Spinal cord (tissue), 10 donors: ENCODE data around the gene MAP2K6. TPM values are rescaled to one million over a fixed set of nuclear protein-coding genes. Genes with fewer than 3 reads are reported as not detected.
"Not testable (repeated sequence)": the region's sequence is repeated elsewhere in the genome, so short reads cannot be mapped to it uniquely, and the experiment has no call there.

Experiments
- DNase-seq, 6 donors: peaks; one replicate each; pipeline versions ENCODE4 v3.0.0 to v3.0.0-alpha.2; 2013 to 2015; ENCODE audit warnings: low spot score in 6 of 6, low read depth in 4 of 6
- H3K27ac ChIP-seq: one replicate; pipeline ENCODE4 v1.5.1; 2013; ENCODE audit warnings: low read depth, low read length, control low read depth
- H3K27me3 ChIP-seq: one replicate; pipeline ENCODE4 v1.6.1; 2013; ENCODE audit warnings: low read length; ENCODE audit not compliant: control insufficient read depth, insufficient read depth
- H3K36me3 ChIP-seq: one replicate; pipeline ENCODE4 v1.6.1; 2013; ENCODE audit warnings: low read length; ENCODE audit not compliant: control insufficient read depth, insufficient read depth
- H3K4me1 ChIP-seq: one replicate; pipeline ENCODE4 v1.6.1; 2013; ENCODE audit warnings: low read length; ENCODE audit not compliant: control insufficient read depth, insufficient read depth
- H3K4me3 ChIP-seq: one replicate; pipeline ENCODE4 v1.5.1; 2013; ENCODE audit warnings: low read depth, low read length, control low read depth
- H3K9me3 ChIP-seq: one replicate; pipeline ENCODE4 v1.6.1; 2013; ENCODE audit warnings: low read length; ENCODE audit not compliant: control insufficient read depth, insufficient read depth
- WGBS: methylation state at CpG from one replicate; pipeline ENCODE4 v1.1.5; 2013; ENCODE audit warnings: missing lambda C conversion rate; ENCODE audit not compliant: insufficient coverage; 5-methylcytosine and 5-hydroxymethylcytosine counted together
- polyA plus RNA-seq, 2 donors: library from polyadenylated mRNA; unstranded; fragments of 120-200 nt; gene quantifications; one replicate each; pipeline ENCODE4 v1.2.1, GENCODE V29; 2013; ENCODE audit not compliant: insufficient read length in 2 of 2
- total RNA-seq, 2 donors: library from RNA; depleted of rRNA in 1 of 2; stranded (reverse); fragments of 120-200 nt in 1 of 2; fragments of >200 nt in 1 of 2; gene quantifications; one replicate each; pipeline versions ENCODE4 v1.2.3 to v1.2.4, GENCODE V29; 2013 to 2014
- donor health status: healthy.

MAP2K6 gene
- total and polyA plus RNA-seq, 4 donors: 11.5 to 32.5 (median 17.9) TPM

DNA sequence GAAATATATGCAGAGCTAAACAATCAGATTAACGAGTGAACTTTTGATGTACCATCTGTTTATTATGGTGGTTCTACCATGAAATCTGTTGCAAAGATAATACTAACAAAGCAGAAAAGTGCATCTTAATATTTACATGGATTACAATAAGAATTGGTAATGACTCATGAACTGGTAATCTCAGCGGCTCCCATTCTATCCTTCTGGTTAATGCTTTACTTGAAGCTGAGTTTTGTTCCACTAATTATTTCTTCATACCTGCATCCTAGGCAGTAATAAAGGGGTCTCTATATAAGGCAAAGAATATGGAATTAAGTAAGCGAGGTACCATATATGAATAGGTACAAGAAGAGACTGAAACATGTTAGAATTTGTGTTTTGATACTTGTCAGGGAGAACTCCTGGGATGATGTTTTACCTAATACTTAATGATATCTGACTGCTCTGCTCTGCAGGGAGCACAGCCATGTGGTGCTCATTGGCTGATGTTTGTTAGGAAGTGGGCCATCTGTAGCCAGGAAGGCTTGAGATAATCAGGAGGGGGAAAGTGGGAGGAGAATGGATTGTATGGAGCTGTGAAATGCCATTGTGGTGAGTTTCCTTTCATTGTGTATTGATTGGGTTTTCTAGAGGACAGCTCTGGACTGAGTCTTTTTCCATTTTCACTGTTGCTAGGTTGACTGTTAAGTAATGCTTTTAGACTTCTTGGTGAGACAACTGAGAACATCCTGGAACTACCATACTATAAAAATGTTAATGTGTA is 52.6 kb downstream of the MAP2K6 start:
- peak in 1 of 6 donors; percentile 19 for DNase-seq
- H3K9me3 ChIP-seq: no peaks in the 10 kb centered on the region
- WGBS: no CpG with 5 or more reads among the region's 3 CpGs

GRCh38 chr17:69468207-69468606 is 53.7 kb downstream of the MAP2K6 start:
- H3K27ac ChIP-seq: no peak overlapping the region
- 86% methylated on average over 3 of the region's 5 CpGs for WGBS
- no peaks in the 10 kb centered on the region for H3K9me3 ChIP-seq
- H3K27me3 ChIP-seq: no peaks in the 10 kb centered on the region
- H3K4me3 ChIP-seq: no peak overlapping the region
- H3K36me3 ChIP-seq: no peaks in the 10 kb centered on the region
- H3K4me1 ChIP-seq: no peaks in the 10 kb centered on the region
- DNase-seq: no peak

More for the DNA sequence above, 52.6 kb downstream of the MAP2K6 start:
- H3K27me3 ChIP-seq: no peaks in the 10 kb centered on the region
- no peak overlapping the region for H3K27ac ChIP-seq
- H3K36me3 ChIP-seq: no peaks in the 10 kb centered on the region
- peaks cover 7% of the 10 kb centered on the region for H3K4me1 ChIP-seq
- no peak overlapping the region for H3K4me3 ChIP-seq

- Histone ChIP-seq H3K4me3 (no peak overlapping the region), H3K9me3 (no peaks in the 10 kb centered on the region), H3K4me1 (no peaks in the 10 kb centered on the region), H3K27me3 (no peaks in the 10 kb centered on the region), H3K36me3 (no peaks in the 10 kb centered on the region), H3K27ac (no peak overlapping the region)
- no peak for DNase-seq
- 100% methylated on average over 2 of the region's 2 CpGs for WGBS
These were observed 56.2 kb downstream of the MAP2K6 start for GRCh38 chr17:69470702-69471101.

DNA sequence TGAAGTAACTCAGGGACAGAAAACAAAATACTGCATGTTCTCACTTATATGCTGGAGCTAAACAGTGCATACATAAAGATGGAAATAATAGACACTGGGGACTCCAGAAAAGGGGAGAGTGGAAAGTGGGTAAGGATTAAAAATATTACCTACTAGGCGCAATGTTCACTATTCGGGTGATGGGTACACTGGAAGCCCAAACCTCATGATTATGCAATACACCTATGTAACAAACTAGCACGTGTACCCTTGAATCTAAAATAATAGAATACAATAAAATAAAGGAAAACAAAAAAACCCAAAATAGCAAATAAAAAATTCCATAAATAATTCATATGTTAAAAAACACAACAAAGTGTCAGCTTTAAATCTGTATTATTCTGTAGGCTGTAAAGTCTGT is 56.9 kb downstream of the MAP2K6 start:
- no peaks in the 10 kb centered on the region for H3K27me3 ChIP-seq
- no peak for DNase-seq
- H3K36me3 ChIP-seq: no peaks in the 10 kb centered on the region
- no peak overlapping the region for H3K27ac ChIP-seq
- no peaks in the 10 kb centered on the region for H3K9me3 ChIP-seq
- H3K4me3 ChIP-seq: no peak overlapping the region
- no peaks in the 10 kb centered on the region for H3K4me1 ChIP-seq
- WGBS: no CpG with 5 or more reads among the region's 3 CpGs

DNA sequence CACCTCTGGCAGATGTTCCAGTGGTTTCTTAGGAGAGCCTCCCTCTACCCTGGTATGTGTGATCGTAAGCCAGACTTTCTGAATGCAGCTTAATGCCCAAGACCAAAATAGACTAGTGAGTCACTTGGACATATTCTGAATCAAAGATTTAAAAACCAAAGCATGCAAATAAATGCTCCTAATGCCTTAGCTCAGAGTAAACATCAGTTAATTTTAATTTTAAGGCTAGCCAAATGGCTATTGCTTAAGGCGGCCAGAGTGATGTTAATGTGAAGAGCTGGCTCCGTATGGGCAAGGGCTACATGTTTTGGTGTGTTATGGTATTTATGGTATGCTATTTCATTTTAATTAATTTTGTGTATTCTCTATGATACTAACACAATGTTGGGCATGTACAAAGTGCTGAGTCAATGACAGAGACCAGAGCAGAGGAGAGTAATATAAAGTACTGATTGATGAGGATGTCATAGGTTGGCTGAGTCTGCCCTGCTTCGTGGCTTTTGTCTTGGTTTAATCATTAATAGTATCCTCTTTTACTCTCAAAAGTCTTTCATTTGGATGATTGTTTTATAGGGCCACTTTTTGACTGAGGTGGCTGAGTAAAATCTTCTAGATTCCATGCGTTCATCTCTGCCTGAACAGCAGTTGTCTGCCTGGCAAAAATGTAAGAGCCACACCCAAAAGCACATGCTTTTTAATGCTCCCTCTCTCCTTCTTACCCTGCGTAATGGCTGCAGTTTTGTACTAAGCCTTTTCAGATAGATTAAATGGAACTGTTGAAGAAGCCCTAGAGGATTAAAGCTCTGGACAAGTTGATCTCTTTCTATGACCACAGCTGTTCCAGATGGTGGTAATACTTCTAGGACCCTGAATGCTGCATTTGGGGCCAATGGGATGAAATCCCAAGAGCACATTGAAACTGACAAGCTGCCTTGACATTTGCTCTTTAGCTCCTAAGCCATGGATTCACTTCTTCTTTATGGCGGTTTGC is 59.6 kb downstream of the MAP2K6 start:
- H3K9me3 ChIP-seq: no peaks in the 10 kb centered on the region
- H3K27ac ChIP-seq: no peak overlapping the region
- H3K27me3 ChIP-seq: no peaks in the 10 kb centered on the region
- no peak overlapping the region for H3K4me3 ChIP-seq
- WGBS: 0% methylated on average over 1 of the region's 7 CpGs
- H3K4me1 ChIP-seq: no peaks in the 10 kb centered on the region
- DNase-seq: peak in 1 of 6 donors; percentile 24
- no peaks in the 10 kb centered on the region for H3K36me3 ChIP-seq

DNA sequence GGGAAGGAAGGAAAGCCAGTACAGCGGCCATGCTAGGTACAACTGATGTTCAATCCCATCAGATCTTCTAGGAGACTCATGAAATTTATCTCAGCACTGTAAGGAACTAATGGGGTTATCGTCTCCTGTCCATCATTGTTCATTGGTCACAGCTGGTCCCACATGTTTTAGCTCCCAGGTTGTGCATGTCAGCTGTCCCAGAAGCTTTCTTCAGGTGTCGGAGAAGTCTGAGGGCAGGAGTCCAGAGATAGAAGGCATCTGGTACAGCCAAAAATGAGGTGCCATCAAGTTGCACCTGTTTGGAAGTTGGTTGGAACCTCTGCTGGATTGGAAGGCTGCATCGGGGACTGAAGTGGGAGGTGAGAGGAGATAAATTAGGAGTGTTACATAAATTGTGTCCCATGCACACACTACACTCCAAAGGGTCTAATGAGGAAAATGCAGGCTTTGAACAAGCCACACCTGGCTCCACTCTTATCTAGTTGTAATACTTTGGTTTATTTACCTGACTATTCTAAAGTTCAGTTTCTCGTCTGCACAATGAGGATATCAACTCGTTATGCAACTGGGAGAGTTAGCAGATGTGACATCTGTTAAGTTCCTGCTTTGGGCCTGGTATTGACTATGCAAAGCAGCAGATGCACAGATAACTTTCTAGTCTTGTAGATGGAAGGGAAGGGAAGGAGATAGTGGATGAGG is 62.9 kb downstream of the MAP2K6 start:
- Histone ChIP-seq H3K27me3 (no peaks in the 10 kb centered on the region), H3K4me1 (no peaks in the 10 kb centered on the region), H3K27ac (no peak overlapping the region), H3K4me3 (no peak overlapping the region), H3K9me3 (no peaks in the 10 kb centered on the region), H3K36me3 (no peaks in the 10 kb centered on the region)
- WGBS: 95% methylated on average over 5 of the region's 6 CpGs
- DNase-seq: no peak

- no peaks in the 10 kb centered on the region for H3K36me3 ChIP-seq
These were observed 63.4 kb downstream of the MAP2K6 start for GRCh38 chr17:69477903-69478266.

GRCh38 chr17:69478916-69479315 is 64.4 kb downstream of the MAP2K6 start:
- H3K9me3 ChIP-seq: no peaks in the 10 kb centered on the region
- no peaks in the 10 kb centered on the region for H3K27me3 ChIP-seq
- DNase-seq: no peak
- H3K27ac ChIP-seq: no peak overlapping the region
- no peak overlapping the region for H3K4me3 ChIP-seq
- 100% methylated on average over 1 of the region's 4 CpGs for WGBS
- no peaks in the 10 kb centered on the region for H3K4me1 ChIP-seq
- no peaks in the 10 kb centered on the region for H3K36me3 ChIP-seq

More at GRCh38 chr17:69477903-69478266, 63.4 kb downstream of the MAP2K6 start:
- 100% methylated on average over 1 of the region's 4 CpGs for WGBS
- Histone ChIP-seq H3K27ac (no peak overlapping the region), H3K4me3 (no peak overlapping the region), H3K27me3 (no peaks in the 10 kb centered on the region), H3K9me3 (no peaks in the 10 kb centered on the region), H3K4me1 (no peaks in the 10 kb centered on the region)
- DNase-seq: no peak

- not testable (repeated sequence) for H3K27ac ChIP-seq, H3K4me1 ChIP-seq, H3K27me3 ChIP-seq, H3K4me3 ChIP-seq, DNase-seq, H3K9me3 ChIP-seq, H3K36me3 ChIP-seq
- 100% methylated on average over 2 of the region's 7 CpGs for WGBS
These were observed 65.3 kb downstream of the MAP2K6 start for GRCh38 chr17:69479756-69480155.
